Tibial artery (tissue), 4 donors: Measurements from ENCODE around the gene ATP8B3.

Source experiments
- DNase-seq, 2 donors: peaks; one replicate each; pipeline ENCODE4 v3.0.0-alpha.2; 2019
- H3K27ac ChIP-seq, 2 donors: fragments of 200-600 bp; sonication (generic) in 1 of 2; 1 replicate in 1 of 2; 2 replicates in 1 of 2; pipeline ENCODE4 v1.5.1; 2018 to 2019; ENCODE audit warnings: mild to moderate bottlenecking in 1 of 2
- H3K27me3 ChIP-seq, 2 donors: fragments of 200-600 bp; sonication (generic) in 1 of 2; one replicate each; pipeline versions ENCODE4 v1.5.1 to v1.6.0; 2016 to 2019
- H3K36me3 ChIP-seq, 3 donors: fragments of 200-600 bp; sonication (generic) in 2 of 3; one replicate each; pipeline ENCODE4 v1.5.1; 2016 to 2019; ENCODE audit warnings: mild to moderate bottlenecking in 2 of 3
- H3K4me1 ChIP-seq, 4 donors: fragments of 200-600 bp; sonication (generic) in 2 of 4; 1 replicate in 3 of 4; 2 replicates in 1 of 4; pipeline ENCODE4 v1.5.1; 2016 to 2019
- H3K4me3 ChIP-seq, 2 donors: fragments of 200-600 bp; sonication (generic) in 1 of 2; 1 replicate in 1 of 2; 2 replicates in 1 of 2; pipeline ENCODE4 v1.5.1; 2018 to 2019; ENCODE audit warnings: mild to moderate bottlenecking in 2 of 2
- H3K9me3 ChIP-seq, 3 donors: fragments of 200-600 bp; sonication (generic) in 1 of 3; one replicate each; pipeline ENCODE4 v1.5.1; 2016 to 2019
- CTCF ChIP-seq, 2 experiments: fragments of 200-600 bp in 1 of 2; fragments of 450-650 bp in 1 of 2; IDR thresholded peaks; one replicate each; pipeline ENCODE4 v1.5.1; 2017 to 2019; ENCODE audit warnings: antibody characterized with exemption in 2 of 2, mild to moderate bottlenecking in 1 of 2, moderate library complexity in 1 of 2
- intact Hi-C: fragments of 100-400 bp; cut with DNase I; formaldehyde crosslinking; loops from one replicate; pipeline ENCODE4 v1.15.0; 2023; ENCODE audit warnings: low total_unique reads

Gene ATP8B3

GRCh38 chr19:1770866-1771576, 41.1 kb downstream of the ATP8B3 start:
- no peak for DNase-seq
- intact Hi-C loops: no loop called here
- Histone ChIP-seq H3K4me1 (peaks cover 0 to 5% (median 2%) of the 10 kb centered on the region in 4 donors), H3K27me3 (peaks cover 9 to 93% of the 10 kb centered on the region in 2 donors), H3K27ac (no peak overlapping the region), H3K36me3 (no peaks in the 10 kb centered on the region), H3K9me3 (peaks cover 3 to 30% (median 26%) of the 10 kb centered on the region in 3 donors), H3K4me3 (no peak overlapping the region)
- TF ChIP-seq CTCF (IDR thresholded peaks at IDR 0.05): no peak

- Histone ChIP-seq H3K4me1 (no peaks in the 10 kb centered on the region), H3K27me3 (peaks cover under 1 to 93% of the 10 kb centered on the region in 2 donors)
- intact Hi-C loops: loop anchor here (5.0 kb wide), 2 partner anchors 97 to 222 kb away; no protein-coding TSS in a partner anchor
Observed at GRCh38 chr19:1769645-1769985, 42.5 kb downstream of the ATP8B3 start.

GRCh38 chr19:1768918-1769644, 43.0 kb downstream of the ATP8B3 start:
- Histone ChIP-seq H3K9me3 (peaks cover 3 to 21% (median 20%) of the 10 kb centered on the region in 3 donors), H3K4me1 (no peaks in the 10 kb centered on the region), H3K27me3 (peaks cover 0 to 93% of the 10 kb centered on the region in 2 donors), H3K27ac (no peak overlapping the region), H3K4me3 (no peak overlapping the region), H3K36me3 (no peaks in the 10 kb centered on the region)
- intact Hi-C loops: loop anchor here (5.0 kb wide), 2 partner anchors 97 to 222 kb away; no protein-coding TSS in a partner anchor
- DNase-seq: no peak
- TF ChIP-seq CTCF (IDR thresholded peaks at IDR 0.05): no peak

More at GRCh38 chr19:1769645-1769985, 42.5 kb downstream of the ATP8B3 start:
- DNase-seq: no peak
- Histone ChIP-seq H3K9me3 (peaks cover 3 to 21% (median 21%) of the 10 kb centered on the region in 3 donors), H3K4me3 (no peak overlapping the region), H3K36me3 (no peaks in the 10 kb centered on the region), H3K27ac (no peak overlapping the region)
- no peak for TF ChIP-seq CTCF (IDR thresholded peaks at IDR 0.05)

- intact Hi-C loops: loop anchor here (5.0 kb wide), 2 partner anchors 96 to 221 kb away; no protein-coding TSS in a partner anchor
- peaks cover 0 to 93% of the 10 kb centered on the region in 2 donors for H3K27me3 ChIP-seq
- H3K4me3 ChIP-seq: no peak overlapping the region
- no peak for DNase-seq
- H3K27ac ChIP-seq: no peak overlapping the region
- peaks cover 3 to 21% (median 20%) of the 10 kb centered on the region in 3 donors for H3K9me3 ChIP-seq
- H3K36me3 ChIP-seq: no peaks in the 10 kb centered on the region
- no peak for TF ChIP-seq CTCF (IDR thresholded peaks at IDR 0.05)
- no peaks in the 10 kb centered on the region for H3K4me1 ChIP-seq
Observed at GRCh38 chr19:1768248-1768647, 43.8 kb downstream of the ATP8B3 start.

- Histone ChIP-seq H3K4me1 (no peaks in the 10 kb centered on the region), H3K36me3 (no peaks in the 10 kb centered on the region), H3K27ac (no peak overlapping the region), H3K4me3 (no peak overlapping the region), H3K9me3 (peaks cover 3 to 21% (median 20%) of the 10 kb centered on the region in 3 donors), H3K27me3 (peaks cover 0 to 96% of the 10 kb centered on the region in 2 donors)
- DNase-seq: no peak
- peak; percentile 85 to 96 for TF ChIP-seq CTCF (IDR thresholded peaks at IDR 0.05)
- intact Hi-C loops: loop anchor here (5.0 kb wide), 2 partner anchors 95 to 220 kb away; no protein-coding TSS in a partner anchor
Observed at GRCh38 chr19:1767464-1767933, 44.6 kb downstream of the ATP8B3 start.
